ENCODE data around the gene MRPL18.
"Not testable (repeated sequence)": the region's sequence is repeated elsewhere in the genome, so short reads cannot be mapped to it uniquely, and the experiment has no call there.

The MRPL18 gene

DNA sequence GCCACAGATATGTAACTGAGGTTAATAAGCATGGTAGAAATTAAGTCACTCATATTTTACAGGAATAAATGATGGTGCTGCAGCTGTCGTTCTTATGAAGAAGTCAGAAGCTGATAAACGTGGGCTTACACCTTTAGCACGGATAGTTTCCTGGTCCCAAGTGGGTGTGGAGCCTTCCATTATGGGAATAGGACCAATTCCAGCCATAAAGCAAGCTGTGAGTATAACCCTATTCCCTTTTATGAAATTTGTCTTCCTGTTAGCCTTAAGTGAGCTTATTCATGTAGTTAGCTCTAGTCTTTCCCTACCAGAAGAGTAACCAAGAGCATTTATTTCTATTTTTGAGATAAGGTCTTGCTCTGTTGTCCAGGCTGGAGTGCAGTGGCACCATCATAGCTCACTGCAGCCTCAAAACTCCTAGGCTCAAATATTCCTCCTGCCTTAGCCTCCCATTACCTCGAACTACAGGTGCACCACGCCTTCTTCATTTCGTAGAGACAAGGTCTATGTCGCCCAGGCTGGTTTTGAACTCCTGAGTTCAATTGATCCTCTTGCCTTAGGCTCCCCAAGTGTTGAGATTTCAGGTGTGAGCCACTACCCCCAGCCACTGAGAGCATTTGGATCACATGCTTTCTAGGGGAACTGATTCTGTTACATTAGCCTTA is 12.9 kb upstream of the MRPL18 start:
- no peak for DNase-seq (ENCODE audit: low spot score)

GRCh38 chr6:159778131-159778530 is 12.1 kb upstream of the MRPL18 start:
- no peak for DNase-seq (ENCODE audit: low spot score)

GRCh38 chr6:159778542-159779103 is 11.6 kb upstream of the MRPL18 start:
- no peak for DNase-seq (ENCODE audit: low spot score)

- no peak for DNase-seq (ENCODE audit: low spot score)
Observed at GRCh38 chr6:159788276-159788675, 2.0 kb upstream of the MRPL18 start.

- DNase-seq (ENCODE audit: low spot score) = peak; percentile 45
Observed at GRCh38 chr6:159788753-159789376, 1.4 kb upstream of the MRPL18 start.

DNA sequence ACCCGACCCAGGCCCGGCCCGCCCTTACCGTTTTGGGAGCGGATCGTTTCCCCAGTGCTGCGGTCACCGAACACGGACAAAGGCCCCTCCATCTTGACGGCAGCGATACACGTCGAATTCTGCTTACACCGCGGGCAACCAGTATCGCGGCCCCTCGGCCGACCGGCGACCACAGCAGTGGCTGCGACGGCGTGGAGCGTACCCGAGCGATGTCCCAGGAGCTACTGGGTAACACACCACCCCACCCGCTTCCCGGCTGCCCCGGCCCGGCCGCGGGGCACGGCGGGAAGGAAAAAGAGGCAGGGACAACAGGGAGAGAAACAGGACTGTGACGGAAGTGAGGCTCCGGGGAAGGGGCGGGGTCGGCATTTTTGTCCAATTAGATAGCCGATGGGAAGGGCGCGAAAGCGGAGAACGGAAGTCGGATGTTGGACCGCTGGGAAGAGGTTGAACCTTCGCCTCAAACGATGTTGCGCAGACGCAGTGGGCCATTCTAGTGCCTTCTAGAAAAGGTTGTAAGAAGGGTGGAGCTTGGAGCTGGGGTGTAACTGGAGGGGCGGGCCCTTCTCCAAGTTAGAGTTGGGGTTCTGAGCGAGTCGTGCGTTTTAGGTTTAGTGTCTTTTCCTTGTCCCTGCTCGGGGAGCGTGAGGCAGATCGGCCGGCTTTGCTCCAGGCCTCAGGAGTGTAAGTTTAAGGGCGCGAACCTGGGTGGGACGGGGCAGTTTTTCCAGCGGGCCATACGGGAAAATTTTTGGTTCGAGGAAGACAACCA is 704 bp upstream of the MRPL18 start, which contains the start of gene TCP1:
Gene TCP1, minus strand, starts transcription at position 226 of the 772 bp plus-strand sequence. Its CDS starts 134 bp downstream, at position 92.
- peak; percentile 99 for DNase-seq (ENCODE audit: low spot score)

DNA sequence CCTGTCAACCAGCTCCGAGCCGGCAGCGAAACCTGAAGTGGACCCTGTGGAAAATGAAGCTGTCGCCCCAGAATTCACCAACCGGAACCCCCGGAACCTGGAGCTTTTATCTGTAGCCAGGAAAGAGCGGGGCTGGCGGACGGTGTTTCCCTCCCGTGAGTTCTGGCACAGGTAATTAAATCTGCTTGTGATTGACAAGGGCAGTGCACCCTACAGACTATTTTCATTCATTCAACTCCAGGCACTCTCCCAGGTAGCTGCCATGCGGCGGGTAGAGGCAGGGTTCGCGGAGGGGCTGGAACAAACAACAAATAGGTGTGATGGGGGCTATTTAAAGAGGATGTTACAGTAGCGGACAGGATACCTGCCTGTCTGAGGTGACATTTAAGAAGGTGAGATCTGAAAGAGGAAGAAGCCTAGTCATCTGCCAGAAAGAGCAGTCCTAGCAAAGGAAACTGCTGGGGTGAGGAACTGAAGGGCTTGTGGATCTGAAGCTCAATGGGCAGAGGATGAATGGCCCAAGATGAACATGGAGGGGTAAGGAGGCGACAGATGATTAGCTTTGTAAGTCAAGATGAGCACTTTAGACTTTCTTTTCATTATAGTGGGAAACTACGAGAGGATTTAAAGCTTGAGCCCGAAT is 810 bp downstream of the MRPL18 start:
- peak; percentile 42 for DNase-seq (ENCODE audit: low spot score)

- not testable (repeated sequence) for DNase-seq (ENCODE audit: low spot score)
Observed at GRCh38 chr6:159794976-159795375, 4.7 kb downstream of the MRPL18 start.

DNA sequence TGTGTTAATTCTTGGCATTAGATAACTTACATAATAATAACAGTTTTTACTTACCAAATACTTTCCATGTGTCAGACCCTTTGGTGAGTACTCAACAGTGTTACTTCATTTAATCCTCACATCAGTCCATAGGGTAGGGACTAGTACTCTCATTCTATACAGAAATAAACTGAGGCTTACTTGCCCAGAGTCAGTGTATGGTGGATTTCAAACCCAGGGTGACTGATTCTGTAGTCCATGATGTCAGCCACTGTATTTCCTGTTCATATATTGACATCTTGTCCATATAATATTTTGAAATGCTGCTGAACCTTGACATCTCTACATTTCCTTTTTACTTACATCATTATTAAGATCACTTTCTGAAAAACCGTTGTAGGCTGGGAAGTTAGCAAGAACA is 7.3 kb downstream of the MRPL18 start:
- no peak for DNase-seq (ENCODE audit: low spot score)

GRCh38 chr6:159800141-159800865 is 10.0 kb downstream of the MRPL18 start, which contains the start of gene PNLDC1:
Gene PNLDC1 (plus strand): TSS chr6:159800276. CDS start chr6:159800308, 32 bp downstream.
- no peak for DNase-seq (ENCODE audit: low spot score)

DNA sequence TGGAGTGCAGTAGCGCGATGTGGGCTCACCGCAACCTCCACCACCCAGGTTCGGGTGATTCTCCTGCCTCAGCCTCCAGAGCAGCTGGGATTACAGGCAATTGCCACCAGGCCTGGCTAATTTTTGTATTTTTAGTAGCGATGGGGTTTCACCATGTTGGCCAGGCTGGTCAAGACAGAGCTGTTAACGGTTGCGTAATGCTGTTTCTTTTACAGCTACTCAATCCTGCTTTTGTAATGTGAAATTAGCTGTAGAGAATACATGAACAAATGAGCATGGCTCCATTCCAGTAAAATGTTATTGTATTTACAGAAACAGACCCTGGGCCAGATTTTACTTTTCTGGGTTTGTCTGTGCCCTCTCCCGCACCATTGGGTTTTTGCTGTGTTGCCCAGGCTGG is 11.7 kb downstream of the MRPL18 start:
- no peak for DNase-seq (ENCODE audit: low spot score)

- DNase-seq (ENCODE audit: low spot score) = no peak
Observed at GRCh38 chr6:159804504-159804903, 14.2 kb downstream of the MRPL18 start.

- DNase-seq (ENCODE audit: low spot score) = no peak
Observed at GRCh38 chr6:159805440-159806020, 15.3 kb downstream of the MRPL18 start.

DNA sequence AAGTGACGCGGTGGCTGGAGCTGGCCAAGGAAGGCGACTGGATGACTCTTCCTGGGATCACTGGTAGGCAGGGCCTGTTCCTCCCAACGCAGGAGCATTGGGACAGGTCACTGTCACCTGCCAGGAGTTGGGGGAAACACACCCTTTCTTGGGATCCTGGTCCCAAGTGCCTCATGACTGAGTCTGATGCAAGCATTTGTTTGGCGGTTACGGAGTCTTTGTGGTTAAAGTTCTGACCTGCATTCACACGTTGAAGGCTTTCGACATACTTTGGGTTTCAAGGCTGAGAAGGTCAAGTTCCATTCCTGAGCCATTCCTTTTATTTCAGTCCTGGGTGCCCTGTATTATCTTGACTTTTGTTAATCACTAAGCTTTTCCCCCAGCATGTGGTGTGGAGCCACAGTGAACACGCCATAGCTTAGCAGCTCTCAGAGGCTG is 15.8 kb downstream of the MRPL18 start:
- no peak for DNase-seq (ENCODE audit: low spot score)

- no peak for DNase-seq (ENCODE audit: low spot score)
Observed at GRCh38 chr6:159807150-159807858, 17.0 kb downstream of the MRPL18 start.

DNA sequence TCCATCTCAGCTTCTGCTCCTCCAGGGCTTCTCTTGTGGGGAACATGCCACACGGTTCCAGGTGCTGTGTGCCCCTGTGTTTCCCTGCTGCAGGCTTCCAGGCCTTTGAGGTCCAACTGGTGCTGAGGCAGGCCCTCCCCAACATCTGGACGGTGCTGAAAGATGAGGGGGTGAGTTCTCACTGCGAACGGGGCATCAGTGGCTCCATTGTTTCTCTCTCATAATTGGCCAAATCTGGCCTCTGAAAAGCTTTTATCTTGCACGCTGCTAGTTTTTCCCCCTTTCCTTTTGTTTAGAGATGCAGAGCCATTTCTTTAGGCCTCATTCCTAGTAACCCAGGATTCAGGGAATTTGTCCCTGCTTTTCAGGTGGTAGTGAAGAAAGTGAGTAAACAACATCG is 18.4 kb downstream of the MRPL18 start:
- no peak for DNase-seq (ENCODE audit: low spot score)

DNA sequence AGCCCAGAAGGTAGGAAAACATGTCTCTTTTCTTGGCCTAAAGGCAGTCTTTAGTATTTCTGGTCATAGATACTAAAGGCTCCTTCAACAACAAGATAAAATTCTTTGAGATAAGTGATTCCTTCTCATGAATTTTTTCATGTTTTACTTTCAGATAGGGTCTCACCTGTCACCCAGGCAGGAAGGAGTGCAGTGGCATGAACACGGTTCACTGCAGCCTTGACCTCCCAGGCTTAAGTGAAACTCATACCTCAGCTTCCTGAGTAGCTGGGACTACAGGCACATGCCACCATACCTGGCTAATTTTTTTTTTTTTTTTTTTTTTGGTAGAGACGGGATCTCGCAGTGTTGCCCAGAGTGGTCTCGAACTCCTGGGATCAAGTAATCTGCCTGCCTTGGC is 18.9 kb downstream of the MRPL18 start:
- DNase-seq (ENCODE audit: low spot score) = no peak

DNA sequence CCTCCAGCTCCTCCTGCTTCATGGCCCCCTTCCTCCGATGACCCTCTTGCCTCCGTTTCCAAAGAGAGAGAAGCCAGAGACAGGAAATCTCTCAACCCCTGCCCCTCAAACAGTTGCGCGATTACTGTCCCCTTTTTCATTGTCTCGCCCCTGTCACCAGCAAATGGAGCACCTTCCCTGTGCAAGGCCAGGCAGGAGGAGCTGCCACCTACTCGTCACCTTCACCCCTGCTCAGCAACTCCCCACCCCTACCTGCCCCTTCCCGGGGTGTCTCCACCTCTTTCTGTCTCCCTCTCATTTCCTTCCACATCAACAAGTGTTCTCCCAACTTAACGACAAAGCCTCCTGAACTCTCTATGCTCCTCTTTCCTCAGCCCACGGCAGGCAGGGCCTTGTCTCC is 23.5 kb downstream of the MRPL18 start:
- DNase-seq (ENCODE audit: low spot score) = no peak

GRCh38 chr6:159815410-159815809 is 25.1 kb downstream of the MRPL18 start:
- DNase-seq (ENCODE audit: low spot score) = no peak

DNA sequence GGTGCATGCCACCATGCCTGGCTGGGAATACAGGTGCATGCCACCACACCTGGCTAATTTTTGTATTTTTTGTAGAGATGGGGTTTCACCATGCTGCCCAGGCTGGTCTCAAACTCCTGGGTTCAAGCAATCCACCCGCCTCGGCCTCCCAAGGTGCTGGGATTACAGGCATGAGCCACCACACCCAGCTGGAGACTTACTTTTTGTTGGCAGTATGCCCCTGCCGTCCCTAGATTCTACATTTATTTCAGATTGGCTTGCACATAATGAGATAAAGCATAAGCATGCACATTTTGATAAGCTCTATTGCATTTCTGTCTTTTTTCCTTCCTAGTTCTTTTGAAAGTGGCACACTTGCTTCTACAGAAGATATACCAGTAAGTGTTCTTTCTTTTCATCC is 26.5 kb downstream of the MRPL18 start:
- DNase-seq (ENCODE audit: low spot score) = not testable (repeated sequence)

Measured in NAMALWA (cell line).